GM18861 (cell line): ENCODE results near the gene CDK17.

Experiments
- ATAC-seq: cut with Tn5 transposase; IDR thresholded peaks from one replicate; pipeline ENCODE4 v1.9.1; 2021; ENCODE audit not compliant: unreplicated experiment

CDK17 gene

DNA sequence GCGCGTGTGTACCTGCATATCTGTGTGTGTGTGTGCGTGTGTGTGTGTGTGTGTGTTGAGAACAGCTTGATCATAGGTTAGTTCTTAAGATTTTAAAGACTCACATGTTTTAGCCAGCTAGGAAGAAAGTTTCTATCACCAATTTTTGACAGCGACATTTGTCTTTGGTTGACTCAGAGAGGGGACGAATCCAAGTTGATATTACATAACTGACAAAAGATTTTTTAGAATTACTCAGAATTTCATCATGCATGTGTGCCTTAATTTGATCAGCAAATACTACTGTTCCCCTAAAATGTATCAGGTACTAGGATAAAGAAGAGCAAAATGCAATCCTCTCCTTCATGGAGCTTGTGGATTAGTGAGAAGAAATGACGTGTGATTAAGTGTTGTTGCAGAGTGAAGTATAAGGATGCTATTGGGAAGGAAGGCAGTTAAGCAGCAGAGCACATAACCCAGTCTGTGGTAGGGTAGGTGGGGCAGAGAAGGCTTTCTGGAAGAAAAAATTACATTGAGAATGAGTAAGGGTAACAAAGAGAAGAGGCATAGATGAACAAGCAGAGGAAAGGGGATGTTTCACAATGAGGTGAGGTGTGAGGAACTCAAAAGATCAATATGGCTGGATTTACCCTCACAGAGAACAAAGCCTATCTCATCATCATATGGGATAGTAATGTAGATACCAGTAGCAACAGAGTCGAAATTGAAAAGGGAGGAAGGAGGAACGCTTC, 128.6 kb downstream of the CDK17 start:
- ATAC-seq = no peak

DNA sequence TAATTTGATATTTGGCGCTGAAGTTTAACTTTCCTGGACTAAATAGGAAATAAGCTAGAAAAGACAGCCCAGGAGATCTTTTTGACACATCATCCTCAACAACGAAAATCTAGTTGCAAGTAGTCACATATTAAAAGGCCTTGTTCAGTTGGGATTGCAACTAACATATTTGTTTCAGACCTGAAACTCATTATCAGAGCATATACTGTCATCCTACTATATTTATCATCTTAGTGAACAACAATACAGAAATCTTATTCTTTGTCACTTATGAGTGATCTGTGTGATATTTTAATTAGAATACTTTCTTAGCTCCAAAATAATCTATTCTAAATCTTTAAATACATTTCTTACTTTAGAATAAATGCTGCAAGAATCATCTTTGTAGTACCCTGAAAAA, 134.0 kb downstream of the CDK17 start:
- ATAC-seq = no peak

DNA sequence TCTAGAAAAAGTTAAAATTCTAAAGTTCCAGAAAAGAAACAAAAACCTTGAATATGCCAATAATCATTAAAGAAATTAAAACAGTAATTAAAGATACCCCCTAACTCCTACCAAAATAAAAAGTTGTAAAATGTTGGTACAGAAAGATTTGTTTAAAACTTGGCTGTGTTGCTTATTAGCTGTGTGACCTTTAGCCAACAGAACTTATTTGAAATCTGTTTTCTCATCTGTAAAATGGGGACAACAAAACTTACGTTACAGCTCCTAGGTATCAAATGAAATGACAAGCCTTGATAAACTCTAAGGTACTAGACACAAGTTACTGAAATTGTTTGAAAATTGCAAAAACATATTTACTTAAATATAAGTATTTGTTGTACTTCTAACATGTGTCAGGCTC, 134.4 kb downstream of the CDK17 start:
- no peak for ATAC-seq

DNA sequence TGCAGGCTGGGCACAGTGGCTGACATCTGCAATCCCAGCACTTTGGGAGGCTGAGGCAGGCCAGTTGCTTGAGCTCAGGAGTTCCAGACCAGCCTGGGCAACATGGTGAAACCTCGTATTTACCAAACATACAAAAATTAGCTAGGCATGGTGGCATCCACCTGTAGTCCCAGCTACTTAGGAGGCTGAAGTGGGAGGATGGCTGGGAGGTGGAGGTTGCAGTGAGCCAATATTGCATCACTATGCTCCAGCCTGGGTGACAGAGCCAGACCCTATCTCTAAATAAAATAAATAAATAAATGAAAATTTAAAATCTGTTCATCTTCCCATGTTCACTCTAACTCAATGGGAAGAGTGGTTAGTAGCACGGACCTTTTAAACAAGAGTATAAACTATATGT, 134.8 kb downstream of the CDK17 start:
- no peak for ATAC-seq

DNA sequence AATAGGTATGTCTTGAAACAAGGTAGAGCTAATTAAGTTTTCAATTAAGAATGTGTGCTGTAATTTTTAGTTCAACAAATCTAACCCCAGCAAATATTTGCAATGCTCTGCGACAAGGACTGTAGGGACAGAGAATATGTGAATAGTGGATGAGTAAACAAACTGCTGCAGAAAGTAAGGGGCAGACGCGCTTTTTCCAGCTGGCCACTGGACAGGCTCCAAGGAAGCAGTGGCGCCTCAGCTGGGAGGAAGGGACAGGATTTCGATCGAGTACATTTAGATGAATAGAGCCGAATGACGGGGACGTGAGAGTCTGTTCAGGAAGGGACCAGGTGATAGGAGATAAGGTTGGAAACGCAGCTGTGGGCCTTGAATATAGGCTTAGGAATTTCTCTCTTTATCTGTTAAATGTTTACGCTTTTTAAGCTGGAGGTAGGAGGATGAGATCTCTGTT, 136.8 kb downstream of the CDK17 start:
- ATAC-seq = no peak

DNA sequence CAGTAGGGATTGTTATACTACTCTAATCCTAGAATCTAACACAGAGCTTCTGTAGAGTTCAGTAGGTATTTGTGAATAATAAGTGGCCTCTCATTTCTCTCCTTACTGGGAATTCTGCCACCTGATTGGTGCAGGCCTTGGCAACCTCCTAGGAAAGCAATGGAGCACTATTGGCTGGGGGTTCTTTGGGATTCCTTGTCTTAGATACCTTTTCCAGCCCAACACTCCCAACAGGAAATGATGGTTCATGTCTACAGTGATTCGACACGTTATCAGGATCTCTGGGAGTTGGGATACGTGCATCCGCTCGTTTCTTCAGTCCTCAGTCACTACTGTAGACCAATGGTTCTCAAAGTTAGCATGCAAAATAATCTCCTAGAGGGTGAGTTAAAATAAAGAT, 138.7 kb downstream of the CDK17 start:
- ATAC-seq = no peak

DNA sequence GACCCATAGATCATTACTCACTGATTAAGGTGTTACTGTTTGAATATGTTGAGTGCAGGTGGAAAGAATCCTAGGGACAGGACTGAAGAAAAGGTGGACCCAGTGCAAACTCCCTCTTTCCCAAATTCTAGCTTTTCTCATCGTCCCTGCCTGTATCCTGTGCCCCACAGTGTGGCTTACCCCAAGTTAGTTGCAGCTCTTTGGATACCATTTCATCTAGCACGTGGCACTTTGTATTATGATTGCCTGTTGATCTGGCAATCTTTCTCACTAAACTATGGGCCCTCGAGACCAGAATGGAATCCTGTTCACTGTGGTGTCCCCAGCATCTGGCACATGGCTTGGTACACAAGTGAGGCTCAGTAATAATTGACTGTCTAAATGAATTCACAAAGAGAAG, 139.6 kb downstream of the CDK17 start:
- ATAC-seq = no peak

DNA sequence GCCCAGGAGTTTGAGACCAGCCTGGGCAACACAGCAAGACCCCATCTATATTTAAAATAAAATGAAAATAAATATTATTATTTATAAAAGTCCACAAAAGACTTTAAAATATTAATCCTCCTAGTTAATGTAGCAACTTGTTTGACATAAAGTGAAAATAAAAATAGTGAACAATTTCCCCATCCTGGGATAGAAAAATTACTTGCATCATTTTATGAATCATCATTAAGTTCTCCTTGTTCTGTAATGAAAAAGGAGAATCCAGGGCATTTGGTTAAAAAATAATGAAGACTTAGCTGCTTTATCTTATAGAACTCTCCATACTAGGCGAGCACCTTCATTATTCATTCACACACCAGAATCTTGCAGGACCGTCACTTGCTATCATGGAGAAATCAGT, 140.0 kb downstream of the CDK17 start:
- ATAC-seq = no peak

DNA sequence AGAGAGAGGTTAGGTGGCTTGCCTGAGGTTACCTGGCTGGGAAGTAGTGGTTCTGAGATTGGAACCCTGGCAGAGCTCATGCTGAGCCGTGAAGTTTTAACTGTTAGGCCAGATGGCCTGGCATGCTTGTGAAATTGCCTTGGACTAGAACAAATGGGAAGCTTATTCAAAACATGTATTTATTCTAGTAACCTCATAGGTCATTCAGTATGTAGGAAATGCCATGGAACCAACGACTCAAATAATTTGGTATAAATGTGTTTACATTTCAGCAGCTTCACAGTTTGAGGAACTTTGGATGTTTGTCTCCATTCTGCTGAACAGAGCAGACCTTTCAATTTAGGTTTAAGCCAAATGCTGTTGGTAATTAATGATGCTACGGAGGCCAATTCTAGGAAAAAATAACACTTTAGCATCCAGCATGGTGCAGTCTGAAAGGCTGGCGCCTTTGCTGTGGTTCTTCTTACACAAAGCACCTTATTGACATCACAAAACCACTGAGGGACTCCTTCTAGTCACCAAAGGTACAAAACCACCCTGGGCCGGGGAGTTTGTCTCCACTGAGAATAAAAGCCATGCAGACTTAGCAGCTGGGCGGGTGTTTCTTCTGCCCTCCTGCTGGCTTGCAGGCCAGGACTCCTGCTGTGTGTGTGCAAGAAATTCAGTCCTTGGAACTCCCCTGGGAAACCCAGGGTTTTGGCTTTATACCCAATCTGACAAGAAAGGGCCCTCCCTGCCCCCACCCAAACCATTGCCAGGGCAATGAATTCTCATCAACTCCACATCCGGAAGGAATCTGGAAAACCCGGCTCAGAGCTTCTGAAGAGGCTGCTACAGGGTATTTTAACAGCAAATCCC, 141.9 kb downstream of the CDK17 start:
- ATAC-seq = no peak

DNA sequence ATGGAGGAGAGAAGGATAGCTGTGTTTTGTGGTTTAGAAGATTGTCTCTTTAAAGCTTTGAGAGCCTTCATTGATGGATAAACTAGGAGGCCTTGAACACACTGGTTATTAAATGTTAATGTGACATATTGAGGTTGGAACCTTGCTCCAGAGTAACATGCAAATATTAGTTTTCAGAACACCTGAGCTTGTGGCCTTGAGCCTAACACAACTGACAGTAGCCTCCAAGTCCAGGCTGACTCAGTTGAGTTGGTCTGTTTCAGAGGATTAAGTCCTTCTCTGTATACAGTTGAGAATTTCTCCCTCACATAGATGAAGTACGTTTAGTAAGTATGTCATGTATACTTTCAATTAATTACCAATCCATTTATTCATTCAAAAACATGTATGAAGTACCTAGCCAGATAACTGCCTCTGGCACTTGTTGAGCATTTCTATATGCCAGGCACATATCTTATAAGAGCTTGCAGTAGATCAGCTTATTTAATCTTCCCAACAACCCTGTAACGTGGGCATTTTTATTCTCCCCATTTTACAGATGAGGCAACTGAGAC, 142.6 kb downstream of the CDK17 start:
- no peak for ATAC-seq

DNA sequence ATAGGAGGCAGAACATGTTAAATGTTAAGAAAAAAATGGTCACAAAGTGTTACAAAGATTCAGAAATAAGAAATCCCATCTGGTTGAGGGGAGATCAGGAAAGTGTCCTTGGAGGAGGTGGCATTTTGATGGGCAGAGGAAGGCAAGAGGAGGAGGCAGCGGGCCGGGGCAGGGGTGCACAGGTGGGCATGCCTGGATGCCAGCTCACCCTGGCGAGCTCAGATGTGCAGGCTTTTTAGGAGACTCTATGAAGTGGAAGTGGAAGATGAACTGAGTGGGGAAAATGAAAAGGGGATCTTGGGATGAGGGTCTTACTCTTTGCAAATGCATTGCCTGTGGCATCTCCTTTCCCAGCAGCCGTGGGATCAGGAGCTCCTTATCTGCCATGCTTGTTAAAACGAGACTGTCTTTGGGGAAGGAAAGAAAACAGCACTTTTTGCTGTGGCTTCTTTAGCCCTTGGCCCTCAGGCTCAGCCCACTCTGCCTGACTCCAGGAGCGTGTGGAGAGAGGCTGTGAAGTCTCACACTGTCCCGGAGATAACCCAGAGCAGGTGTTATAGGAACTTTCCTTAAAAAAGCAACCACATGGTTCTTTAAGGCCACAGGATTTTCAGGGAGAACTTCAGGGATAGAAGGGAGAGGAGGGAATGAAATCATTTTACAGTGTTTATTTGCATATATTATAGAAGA, 143.4 kb downstream of the CDK17 start:
- no peak for ATAC-seq

DNA sequence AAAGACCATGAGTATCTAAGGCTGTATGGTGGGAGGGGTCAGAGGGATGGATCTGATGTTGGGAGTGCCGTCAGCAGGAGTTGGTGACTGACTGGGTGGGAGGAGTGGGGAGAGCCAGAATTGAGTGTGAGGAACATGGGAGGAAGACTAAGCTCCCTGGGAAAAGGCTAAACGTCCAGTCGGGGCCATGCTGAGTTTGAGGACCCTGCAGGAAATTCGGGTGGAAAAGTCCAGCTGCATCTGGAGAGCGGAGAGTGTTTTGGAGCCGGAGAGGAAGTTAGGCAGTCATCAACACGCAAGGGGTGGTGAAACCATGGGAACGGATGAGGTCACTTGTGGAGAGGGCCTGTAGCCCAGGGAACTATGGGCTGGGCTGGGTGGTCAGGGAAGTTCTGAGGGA, 145.2 kb downstream of the CDK17 start:
- no peak for ATAC-seq

DNA sequence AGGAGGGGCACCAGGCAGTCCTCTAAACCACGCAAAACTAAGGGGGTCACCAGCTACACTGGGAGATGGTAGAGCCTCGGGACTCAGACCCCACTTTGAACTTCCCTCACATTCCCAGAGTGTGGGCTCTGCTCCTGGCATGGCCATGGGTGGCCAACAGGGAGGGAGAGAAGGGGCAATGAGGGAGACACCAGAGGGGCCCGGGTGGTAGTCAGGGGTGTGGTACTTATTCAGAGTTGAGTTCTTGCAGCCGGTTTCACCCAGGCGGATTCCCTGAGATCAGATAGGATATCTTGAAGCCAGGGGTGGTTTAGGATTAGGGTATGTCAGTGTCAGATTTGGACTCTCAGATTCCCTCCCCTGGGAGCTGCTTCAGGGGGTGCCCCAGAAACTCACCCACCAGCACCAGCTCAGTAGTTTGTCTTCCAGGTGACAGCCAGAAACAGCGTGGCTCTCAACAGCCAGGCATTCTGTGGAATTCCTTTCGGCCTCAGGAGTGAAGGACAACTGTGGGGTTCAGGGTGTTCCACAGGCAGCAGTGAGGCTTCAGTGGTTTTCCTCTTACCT, 150.0 kb downstream of the CDK17 start:
- no peak for ATAC-seq

DNA sequence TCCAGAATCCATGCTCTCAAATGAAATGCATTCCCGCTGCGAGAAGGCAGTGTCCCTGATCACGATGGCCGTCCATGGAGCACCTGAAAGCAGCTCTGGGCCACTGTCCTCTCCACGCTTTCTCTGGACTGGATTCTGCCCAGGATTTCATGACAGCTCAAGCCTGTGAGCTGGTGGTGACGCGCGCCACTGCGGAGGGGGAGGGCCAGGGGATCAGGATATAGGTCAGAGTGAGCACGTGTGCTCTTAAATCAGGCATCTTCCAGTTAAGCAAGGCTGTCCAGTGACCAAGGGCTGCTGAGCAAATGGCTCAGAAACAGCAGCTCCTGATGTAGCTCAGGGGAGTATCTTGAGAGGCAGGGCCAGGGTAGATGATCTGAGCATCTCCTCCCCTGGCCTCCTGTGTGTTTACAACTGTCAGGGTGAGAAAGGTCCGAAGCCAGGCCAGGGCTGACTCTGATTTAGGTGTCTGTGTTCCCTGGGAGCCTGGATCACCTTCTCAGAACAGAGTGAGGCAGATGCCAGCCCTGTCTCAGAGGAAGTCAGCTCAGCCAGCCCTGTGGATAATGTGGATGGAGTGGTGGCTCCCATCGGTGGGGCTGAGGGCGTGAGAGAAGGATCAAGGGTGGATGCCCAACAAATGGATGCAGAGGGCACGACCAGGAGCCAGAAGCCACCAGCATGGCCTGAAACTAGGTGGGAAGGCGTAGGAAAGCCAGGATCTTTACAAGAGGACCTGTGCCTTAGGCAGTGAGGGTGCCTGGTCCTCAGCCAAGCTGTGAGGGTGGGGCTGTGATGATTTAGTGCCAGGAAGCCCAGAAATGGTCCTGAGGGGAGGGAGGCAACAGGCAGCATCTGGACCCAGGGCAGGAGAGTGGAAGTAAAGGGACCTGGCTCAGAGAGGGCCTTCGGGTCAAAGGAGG, 150.8 kb downstream of the CDK17 start:
- ATAC-seq = no peak

DNA sequence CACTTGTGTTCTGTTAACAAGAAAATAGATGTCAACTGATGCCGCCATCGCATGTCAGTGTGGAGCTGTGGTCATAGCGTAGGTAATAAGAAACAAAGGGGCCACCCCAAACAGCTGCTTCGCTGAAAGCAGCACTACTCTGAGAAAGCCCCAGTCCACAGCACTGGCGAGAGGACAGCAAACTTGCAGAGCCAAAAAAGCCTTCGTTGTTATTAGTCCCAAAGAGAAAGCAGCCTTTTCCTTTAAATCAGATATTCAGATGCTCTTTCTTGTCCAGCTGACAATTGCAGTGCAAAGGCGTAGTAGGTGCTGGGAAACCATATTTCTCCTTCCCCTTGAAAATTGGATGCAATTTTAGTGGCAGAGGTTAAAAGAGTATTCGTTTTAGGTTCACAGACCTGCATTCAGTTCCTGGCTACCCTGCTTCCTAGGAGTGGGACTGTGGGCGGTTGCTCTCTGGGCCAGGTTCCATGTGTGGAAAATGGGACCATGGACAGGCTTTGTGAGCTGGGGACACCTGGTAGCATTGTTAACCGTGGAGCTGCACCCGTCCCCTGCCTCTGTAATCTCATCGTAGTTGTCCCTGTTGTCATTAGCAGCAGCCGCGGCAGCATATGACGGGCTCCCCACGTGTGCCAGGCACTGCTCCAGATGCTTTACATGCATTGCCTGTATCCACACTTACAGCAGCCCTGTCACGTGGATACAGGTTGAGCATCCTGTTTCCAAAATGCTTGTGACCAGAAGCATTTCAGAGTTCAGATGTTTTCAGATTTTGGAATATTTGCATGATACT, 151.9 kb downstream of the CDK17 start:
- ATAC-seq = no peak

DNA sequence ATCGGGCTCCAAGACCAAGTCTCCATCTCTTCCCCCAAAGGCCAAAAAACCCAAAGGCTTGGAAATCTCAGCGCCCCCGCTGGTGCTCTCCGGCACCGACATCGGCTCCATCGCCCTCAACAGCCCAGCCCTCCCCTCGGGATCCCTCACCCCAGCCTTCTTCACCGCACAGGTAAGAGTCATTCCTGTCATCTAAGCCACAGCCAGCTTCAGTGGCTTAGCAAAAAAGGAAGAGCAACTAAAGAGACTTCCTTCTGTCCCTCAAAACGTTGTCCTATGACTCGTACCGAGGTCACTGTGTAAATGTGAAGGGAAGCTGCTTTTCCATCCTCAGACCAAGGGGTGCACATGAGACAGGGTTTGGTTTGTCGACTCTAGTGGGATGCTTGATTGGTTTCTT, 152.7 kb downstream of the CDK17 start:
- ATAC-seq = no peak

DNA sequence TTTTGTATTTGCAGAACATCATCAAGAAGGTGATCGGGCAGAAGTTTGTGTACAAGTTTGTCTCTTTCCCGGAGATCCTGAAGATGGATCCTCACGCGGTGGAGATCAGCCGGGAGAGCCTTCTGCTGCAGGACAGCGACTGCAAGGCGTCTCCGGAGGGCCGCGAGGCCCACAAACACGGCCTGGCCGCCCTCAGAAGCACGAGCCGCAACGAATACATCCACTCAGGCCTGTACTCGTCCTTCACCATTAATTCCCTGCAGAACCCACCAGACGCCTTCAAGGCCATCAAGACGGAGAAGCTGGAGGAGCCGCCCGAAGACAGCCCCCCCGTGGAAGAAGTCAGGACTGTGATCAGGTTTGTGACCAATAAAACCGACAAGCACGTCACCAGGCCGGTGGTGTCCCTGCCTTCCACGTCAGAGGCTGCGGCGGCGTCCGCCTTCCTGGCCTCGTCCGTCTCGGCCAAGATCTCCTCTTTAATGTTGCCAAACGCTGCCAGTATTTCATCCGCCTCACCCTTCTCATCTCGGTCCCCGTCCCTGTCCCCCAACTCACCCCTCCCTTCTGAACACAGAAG, 153.2 kb downstream of the CDK17 start:
- no peak for ATAC-seq

DNA sequence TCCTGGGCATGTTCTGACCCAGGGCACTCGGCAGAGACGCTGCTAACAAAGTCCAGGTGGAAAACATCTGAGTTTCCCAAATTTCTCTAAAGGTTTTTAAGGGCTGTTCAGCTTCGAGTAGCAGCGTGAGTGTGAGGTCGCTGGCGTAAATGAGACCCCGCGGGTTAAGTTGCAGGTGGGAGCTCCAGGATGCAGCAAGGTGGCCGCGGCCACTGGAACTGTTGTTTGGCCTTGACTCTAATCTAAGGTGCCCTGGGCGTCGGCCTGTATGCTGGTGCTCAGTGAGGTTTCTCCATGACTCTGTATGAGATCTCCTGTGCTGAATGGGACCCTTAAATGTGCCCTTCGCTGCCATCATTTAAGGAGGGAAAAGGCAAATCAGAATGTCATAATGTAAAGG, 155.4 kb downstream of the CDK17 start:
- no peak for ATAC-seq

DNA sequence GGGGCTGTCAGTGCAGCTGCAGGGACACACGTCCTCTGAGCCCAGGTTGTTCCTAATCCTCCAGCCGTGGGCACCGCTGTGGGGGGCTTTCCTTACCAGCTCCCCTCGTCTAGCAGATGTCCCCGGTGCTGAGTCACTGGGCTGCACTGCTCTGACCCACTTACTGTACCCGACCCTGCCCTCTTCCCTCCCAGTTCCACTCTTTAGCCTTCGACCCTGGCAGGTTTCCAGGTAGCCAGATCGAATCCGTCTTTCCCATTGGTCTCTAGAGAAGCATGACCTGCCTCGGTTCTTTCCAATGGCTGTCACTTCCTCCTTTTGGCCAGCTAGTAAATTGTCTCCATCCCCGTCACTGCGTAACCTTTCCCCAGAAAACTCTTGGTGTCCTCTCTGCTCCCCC, 157.6 kb downstream of the CDK17 start:
- no peak for ATAC-seq
